ES-I3 (cell line): ENCODE data around the gene SPCS2.

Source experiments
- H3K36me3 ChIP-seq: 2 replicates; pipeline ENCODE4 v1.6.1; 2013; ENCODE audit warnings: mild to moderate bottlenecking, low read length, control low read depth, moderate library complexity; ENCODE audit not compliant: insufficient read depth
- H3K4me1 ChIP-seq: 2 replicates; pipeline ENCODE4 v1.6.1; 2013; ENCODE audit warnings: mild to moderate bottlenecking, control low read depth, low read length; ENCODE audit not compliant: insufficient read depth
- H3K9ac ChIP-seq: 2 replicates; pipeline ENCODE4 v1.6.1; 2013; ENCODE audit warnings: low read depth, mild to moderate bottlenecking, low read length, moderate library complexity
- H3K9me3 ChIP-seq: 2 replicates; pipeline ENCODE4 v1.6.1; 2013; ENCODE audit warnings: mild to moderate bottlenecking, low read length, moderate library complexity; ENCODE audit not compliant: control insufficient read depth, insufficient read depth

SPCS2 gene

GRCh38 chr11:74935285-74935684 lies 13.8 kb upstream of the SPCS2 start:
- Histone ChIP-seq H3K36me3 (no peaks in the 10 kb centered on the region), H3K9ac (no peak overlapping the region), H3K4me1 (no peaks in the 10 kb centered on the region), H3K9me3 (no peaks in the 10 kb centered on the region)

GRCh38 chr11:74936087-74936486 lies 13.0 kb upstream of the SPCS2 start:
- Histone ChIP-seq H3K4me1 (no peaks in the 10 kb centered on the region), H3K9me3 (no peaks in the 10 kb centered on the region), H3K36me3 (no peaks in the 10 kb centered on the region), H3K9ac (no peak overlapping the region)

DNA sequence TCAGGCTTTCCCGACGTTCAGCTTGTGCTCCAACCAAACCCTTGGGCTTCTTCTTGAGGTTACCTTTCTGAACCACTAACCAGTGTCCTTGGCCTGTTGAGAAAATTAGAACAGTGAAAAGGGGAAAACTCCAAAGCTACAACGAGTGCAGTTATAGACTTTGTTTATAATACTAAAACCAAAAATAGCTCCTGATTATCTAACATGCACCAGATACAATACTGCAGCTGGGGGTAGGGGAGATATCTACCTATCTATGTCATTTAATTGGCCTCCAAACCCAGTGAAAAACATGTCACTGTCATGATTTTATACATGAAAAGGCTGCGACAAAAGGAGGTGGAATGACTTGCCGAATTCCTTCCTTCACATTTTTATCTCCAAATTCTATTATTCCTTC lies 12.1 kb upstream of the SPCS2 start:
- no peaks in the 10 kb centered on the region for H3K36me3 ChIP-seq
- no peaks in the 10 kb centered on the region for H3K9me3 ChIP-seq
- H3K9ac ChIP-seq, result no peak overlapping the region
- no peaks in the 10 kb centered on the region for H3K4me1 ChIP-seq

DNA sequence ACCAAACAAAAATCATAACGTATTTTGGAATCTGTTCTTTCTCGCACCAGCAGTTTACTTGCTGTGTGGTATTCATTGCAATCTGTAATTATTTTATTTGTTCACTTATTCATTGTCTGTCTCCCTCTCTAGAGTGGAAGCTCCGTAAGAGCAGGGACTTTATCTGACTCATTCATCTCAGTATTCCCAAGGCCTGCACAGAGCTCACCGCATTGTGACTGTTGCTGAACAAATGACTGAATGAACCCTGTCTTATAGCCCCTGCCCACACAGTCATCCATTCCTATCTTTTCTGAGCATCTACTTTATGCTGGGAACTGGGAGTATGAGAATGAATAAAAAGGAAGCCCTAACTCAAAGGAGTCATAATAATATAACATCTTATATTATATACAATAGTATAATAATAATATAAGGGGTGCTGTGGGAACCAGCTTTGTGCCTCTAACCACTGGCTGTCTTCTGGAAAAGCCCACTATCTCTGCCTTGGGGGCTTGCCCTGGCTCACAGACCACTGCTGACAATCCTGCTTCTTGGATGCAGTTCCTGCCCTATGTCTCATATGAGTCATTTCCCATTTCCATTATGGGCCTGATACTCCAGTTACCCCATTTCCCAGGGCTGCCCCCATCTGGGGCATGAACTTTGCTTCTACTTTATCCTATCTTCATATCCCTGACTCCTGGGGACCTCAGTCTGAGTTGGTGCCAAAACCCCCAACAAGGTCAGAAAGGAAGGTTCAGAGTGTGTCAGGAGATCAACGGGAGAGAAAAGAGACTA lies 11.2 kb upstream of the SPCS2 start:
- Histone ChIP-seq H3K4me1 (no peaks in the 10 kb centered on the region), H3K36me3 (no peaks in the 10 kb centered on the region), H3K9ac (no peak overlapping the region), H3K9me3 (no peaks in the 10 kb centered on the region)

DNA sequence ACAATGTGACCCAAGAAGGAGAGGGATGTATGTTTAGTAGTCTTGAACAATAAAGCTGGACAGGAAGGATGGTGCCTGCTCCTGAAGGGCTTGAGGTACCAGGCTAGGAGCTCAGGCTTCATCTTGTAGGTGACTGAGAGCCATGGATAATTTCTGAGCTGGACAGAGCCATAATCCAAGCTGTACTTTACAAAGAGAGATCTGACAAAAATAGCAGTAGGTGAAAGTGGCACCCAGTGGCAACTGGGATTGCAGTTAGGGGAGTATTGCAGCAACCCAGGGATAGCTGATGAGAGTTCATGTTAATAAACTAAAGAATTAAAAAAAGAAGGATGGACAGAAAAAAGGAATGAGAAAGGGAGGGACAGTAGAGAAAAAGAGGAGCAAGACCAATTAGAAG lies 7.6 kb upstream of the SPCS2 start:
- Histone ChIP-seq H3K9me3 (no peaks in the 10 kb centered on the region), H3K4me1 (no peaks in the 10 kb centered on the region), H3K9ac (no peak overlapping the region), H3K36me3 (no peaks in the 10 kb centered on the region)

DNA sequence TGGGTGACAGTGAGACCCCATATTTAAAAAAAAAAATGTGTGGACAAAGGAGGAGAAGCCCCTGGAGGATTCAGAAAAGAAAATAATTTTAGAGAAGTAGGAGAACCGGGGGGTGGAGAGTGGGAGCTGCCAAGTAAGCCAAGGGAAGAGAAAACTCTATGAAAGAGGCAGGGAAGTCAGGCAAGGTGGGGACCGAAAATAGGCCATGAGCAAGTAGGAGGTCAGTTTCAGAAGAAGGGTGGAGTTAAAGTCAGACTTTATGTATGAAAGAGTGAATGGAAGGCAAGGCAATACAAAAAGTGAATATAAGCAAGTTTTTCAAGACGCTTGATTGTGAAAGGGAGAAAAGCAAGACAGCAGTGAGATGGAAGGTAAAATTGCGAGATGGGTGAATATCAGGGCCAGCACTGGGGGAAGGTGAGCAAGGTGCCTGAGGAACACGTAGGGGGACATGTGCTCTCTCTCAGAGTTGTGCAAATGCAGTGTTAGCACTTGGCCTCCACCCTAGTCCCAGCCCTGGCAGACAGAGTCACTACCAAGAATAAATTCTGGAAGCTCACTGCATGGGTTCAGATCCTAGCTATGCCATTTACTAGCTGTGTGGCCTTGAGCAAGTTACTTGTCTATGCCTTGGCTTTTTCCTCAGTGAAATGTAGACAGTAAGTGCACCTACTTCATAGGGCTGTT lies 6.8 kb upstream of the SPCS2 start:
- no peak overlapping the region for H3K9ac ChIP-seq
- H3K36me3 ChIP-seq, result no peaks in the 10 kb centered on the region
- no peaks in the 10 kb centered on the region for H3K9me3 ChIP-seq

GRCh38 chr11:74948546-74948897 lies 544 bp upstream of the SPCS2 start:
- peak overlapping the region; percentile 84; the same call in 1 of the 2 replicates for H3K9ac ChIP-seq
- no peaks in the 10 kb centered on the region for H3K36me3 ChIP-seq
- no peaks in the 10 kb centered on the region for H3K9me3 ChIP-seq
- no peaks in the 10 kb centered on the region for H3K4me1 ChIP-seq

More for the DNA sequence above, 6.8 kb upstream of the SPCS2 start:
- no peaks in the 10 kb centered on the region for H3K4me1 ChIP-seq

GRCh38 chr11:74949753-74950137 lies 679 bp downstream of the SPCS2 start:
- Histone ChIP-seq H3K36me3 (no peaks in the 10 kb centered on the region), H3K9ac (peak overlapping the region; percentile 84), H3K4me1 (no peaks in the 10 kb centered on the region), H3K9me3 (no peaks in the 10 kb centered on the region)

DNA sequence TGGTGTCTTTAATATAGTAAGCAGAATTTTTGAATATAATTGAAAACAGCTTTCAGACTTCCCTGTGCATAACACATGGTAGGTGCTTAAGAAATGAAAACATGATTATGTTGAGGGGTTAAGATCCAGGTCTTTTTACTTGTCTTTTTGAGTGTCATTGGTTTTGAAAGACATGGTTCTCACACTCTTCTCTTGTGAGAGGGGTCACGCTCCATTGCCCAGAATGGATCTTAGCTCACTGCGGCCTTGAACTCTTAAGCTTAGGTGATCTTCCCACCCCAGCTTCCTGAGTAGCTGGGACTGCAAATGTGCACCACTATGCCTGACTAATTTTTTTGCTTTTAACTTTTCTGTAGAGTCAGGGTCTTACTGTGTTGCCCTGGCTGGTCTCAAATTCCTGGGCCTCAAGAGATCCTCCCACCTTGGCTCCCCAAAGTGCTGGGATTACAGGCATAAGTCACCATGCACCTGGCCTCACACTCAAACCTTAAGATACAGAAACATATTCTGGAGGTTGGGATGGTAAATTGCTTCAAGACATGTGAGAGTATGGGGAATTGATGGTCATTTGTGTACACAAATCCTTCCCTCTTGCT lies 1.4 kb downstream of the SPCS2 start:
- Histone ChIP-seq H3K36me3 (no peaks in the 10 kb centered on the region), H3K9ac (peak overlapping the region; percentile 84; the same call in 1 of the 2 replicates), H3K4me1 (no peaks in the 10 kb centered on the region), H3K9me3 (no peaks in the 10 kb centered on the region)

DNA sequence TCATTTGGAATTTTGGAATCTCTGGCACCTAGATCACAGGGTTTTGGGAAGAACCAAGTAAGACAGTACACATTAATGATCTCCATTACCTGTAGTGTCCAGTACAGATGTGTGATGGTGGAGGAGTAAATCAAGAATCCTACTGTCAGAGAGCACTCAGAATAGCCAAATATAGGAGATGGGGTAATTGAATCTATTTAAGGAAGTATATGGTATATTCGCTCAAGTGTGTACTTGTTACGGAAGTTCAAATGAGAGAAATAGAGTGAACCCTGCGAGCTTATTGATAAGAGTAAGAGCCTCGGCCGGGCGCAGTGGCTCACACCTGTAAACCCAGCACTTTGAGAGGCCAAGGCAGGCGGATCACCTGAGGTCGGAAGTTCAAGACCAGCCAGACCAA lies 2.2 kb downstream of the SPCS2 start:
- Histone ChIP-seq H3K4me1 (no peaks in the 10 kb centered on the region), H3K9ac (no peak overlapping the region), H3K36me3 (no peaks in the 10 kb centered on the region)

DNA sequence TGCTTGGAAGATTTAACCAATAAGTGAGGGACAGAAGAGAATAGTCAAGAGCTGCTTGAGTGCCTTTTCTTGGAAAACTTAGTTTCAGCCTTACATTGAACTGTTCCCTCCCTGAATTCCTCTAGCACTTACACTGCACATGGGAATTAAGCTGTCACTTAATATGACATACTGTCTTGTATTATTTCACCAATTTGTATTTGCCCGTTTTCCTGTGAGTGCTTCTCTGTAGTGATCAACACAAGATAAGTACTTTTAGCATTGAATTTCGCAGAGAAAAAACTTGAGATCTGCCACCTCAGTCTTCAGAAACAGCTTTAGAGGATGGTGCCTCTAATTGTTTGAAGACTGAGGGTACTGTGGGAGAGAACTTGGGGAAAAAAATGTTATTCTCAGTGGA lies 3.7 kb downstream of the SPCS2 start:
- H3K36me3 ChIP-seq, result no peaks in the 10 kb centered on the region
- H3K9me3 ChIP-seq, result no peaks in the 10 kb centered on the region
- H3K9ac ChIP-seq, result no peak overlapping the region
- no peaks in the 10 kb centered on the region for H3K4me1 ChIP-seq

More for the DNA sequence above, 2.2 kb downstream of the SPCS2 start:
- no peaks in the 10 kb centered on the region for H3K9me3 ChIP-seq

DNA sequence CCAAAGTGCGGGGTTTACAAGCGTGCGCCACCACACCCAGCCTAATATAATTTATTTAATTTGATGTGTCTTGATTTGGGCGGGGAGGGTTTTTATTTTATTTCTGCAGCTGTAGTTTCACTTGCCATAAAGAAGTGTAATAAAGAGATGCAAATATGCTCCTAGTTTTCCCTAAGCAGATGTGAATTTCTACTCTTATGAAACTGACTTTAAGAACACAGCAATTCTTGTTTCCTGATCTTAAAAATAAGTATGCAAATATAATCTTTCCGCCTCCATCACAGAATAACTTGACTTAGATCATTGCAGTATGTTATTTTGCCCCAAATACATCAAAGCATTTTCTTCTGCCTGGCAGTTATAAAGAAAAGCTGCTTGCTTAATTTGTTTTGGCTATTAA lies 4.4 kb downstream of the SPCS2 start:
- no peaks in the 10 kb centered on the region for H3K36me3 ChIP-seq
- no peaks in the 10 kb centered on the region for H3K9me3 ChIP-seq
- H3K4me1 ChIP-seq, result no peaks in the 10 kb centered on the region
- H3K9ac ChIP-seq, result no peak overlapping the region

- no peaks in the 10 kb centered on the region for H3K4me1 ChIP-seq
- no peaks in the 10 kb centered on the region for H3K36me3 ChIP-seq
- H3K9me3 ChIP-seq, result no peaks in the 10 kb centered on the region
- no peak overlapping the region for H3K9ac ChIP-seq
Observed at GRCh38 chr11:74954199-74954598, 5.1 kb downstream of the SPCS2 start.

DNA sequence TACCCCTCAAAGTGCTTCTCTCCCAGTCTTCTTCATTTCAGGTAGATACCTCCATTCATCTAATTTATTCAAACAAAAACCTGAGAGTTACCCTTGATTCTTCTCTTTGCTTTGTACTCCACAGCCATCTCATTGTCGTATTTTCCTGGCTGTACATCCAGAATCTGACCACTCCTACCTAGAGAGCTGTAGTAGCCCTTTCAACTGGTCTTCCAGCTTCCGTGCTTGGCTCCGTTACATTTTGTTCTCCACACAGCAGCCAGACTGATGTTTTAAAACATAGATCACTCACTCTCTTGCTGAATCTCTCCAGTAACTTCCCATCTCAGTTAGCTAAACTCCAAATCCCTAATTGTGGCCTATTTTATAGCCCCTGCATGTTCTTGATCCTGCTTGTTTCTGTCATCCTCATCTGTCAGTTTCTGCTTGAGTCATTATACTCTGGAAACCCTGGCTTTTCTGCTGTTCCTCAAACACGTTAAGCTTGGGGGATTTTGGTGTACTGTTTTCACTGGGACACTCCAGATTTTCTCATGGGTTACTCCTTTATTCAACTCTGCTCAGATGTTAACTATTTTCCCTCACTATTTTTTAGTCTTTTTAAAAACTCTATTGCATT lies 7.4 kb downstream of the SPCS2 start:
- Histone ChIP-seq H3K4me1 (0 out of 2 replicates have a peak, but pooled peaks cover 3% of the 10 kb centered on the region), H3K9ac (no peak overlapping the region), H3K9me3 (no peaks in the 10 kb centered on the region), H3K36me3 (no peaks in the 10 kb centered on the region)
